Adrenal gland (tissue), 5 donors: ENCODE results near the gene NECAB2.

Experiments used
- CTCF ChIP-seq, 6 experiments: fragments of 450-650 bp in 4 of 6; fragments of 200-600 bp in 2 of 6; sonication (generic) in 1 of 6; IDR thresholded peaks; 1 replicate in 5 of 6; 2 replicates in 1 of 6; pipeline versions ENCODE4 v1.5.1 to v1.8.0; 2016 to 2021; ENCODE audit warnings: antibody characterized with exemption in 6 of 6, mild to moderate bottlenecking in 2 of 6, moderate library complexity in 1 of 6
- POLR2A ChIP-seq, 2 donors: fragments of 450-650 bp; IDR thresholded peaks; one replicate each; pipeline ENCODE4 v1.6.1; 2017; ENCODE audit warnings: antibody characterized with exemption in 2 of 2, mild to moderate bottlenecking in 2 of 2, moderate library complexity in 1 of 2
- donor health status: DM: no; HTN: no; CAD: no.

GRCh38 chr16:83957296-83957855 is 10.7 kb upstream of the NECAB2 start:
- TF ChIP-seq POLR2A (IDR thresholded peaks at IDR 0.05): no peak
- TF ChIP-seq CTCF (IDR thresholded peaks at IDR 0.05): no peak
